Skeletal muscle tissue (tissue), 4 donors: ENCODE results near the gene SMPD2. TPM values are rescaled to one million over a fixed set of nuclear protein-coding genes. Genes with fewer than 3 reads are reported as not detected.

Source experiments
- H3K27ac ChIP-seq: one replicate; pipeline ENCODE4 v1.7.0; 2013; ENCODE audit warnings: mild to moderate bottlenecking, low read depth, low read length, inconsistent platforms
- H3K27me3 ChIP-seq, 3 donors: one replicate each; pipeline ENCODE4 v1.7.0; 2013; ENCODE audit warnings: low read length in 3 of 3; ENCODE audit not compliant: control insufficient read depth in 3 of 3, insufficient read depth in 3 of 3
- H3K36me3 ChIP-seq, 3 donors: one replicate each; pipeline ENCODE4 v1.7.0; 2013; ENCODE audit warnings: low read length in 3 of 3; ENCODE audit not compliant: control insufficient read depth in 3 of 3, insufficient read depth in 3 of 3
- H3K4me1 ChIP-seq, 3 donors: one replicate each; pipeline ENCODE4 v1.7.0; 2013; ENCODE audit warnings: low read length in 3 of 3, mild to moderate bottlenecking in 3 of 3; ENCODE audit not compliant: control insufficient read depth in 3 of 3, insufficient read depth in 3 of 3
- H3K4me3 ChIP-seq, 3 donors: one replicate each; pipeline ENCODE4 v1.7.0; 2013; ENCODE audit warnings: low read length in 3 of 3
- H3K9ac ChIP-seq, 3 donors: one replicate each; pipeline ENCODE4 v1.7.0; 2013; ENCODE audit warnings: low read length in 3 of 3, mild to moderate bottlenecking in 3 of 3, moderate library complexity in 2 of 3, low read depth in 1 of 3
- H3K9me3 ChIP-seq, 3 donors: one replicate each; pipeline ENCODE4 v1.7.0; 2013; ENCODE audit warnings: low read length in 3 of 3; ENCODE audit not compliant: control insufficient read depth in 3 of 3
- total RNA-seq: library from RNA; depleted of rRNA; stranded (reverse); fragments of >200 nt; gene quantifications from one replicate; pipeline ENCODE4 v1.2.3, GENCODE V29; 2014
- donor health status: Osteomylitis.

The SMPD2 gene
- 8.4 TPM for total RNA-seq

- Histone ChIP-seq H3K36me3 (peaks cover 2 to 20% (median 6%) of the 10 kb centered on the region in 3 donors), H3K27me3 (no peaks in the 10 kb centered on the region), H3K9ac (peak within 1 kb of the TSS; percentile 86 to 94 (median 87)), H3K27ac (peak within 1 kb of the TSS; percentile 81), H3K9me3 (no peaks in the 10 kb centered on the region), H3K4me3 (peak within 1 kb of the TSS; percentile 89 to 94 (median 91)), H3K4me1 (peaks cover 7 to 21% (median 17%) of the 10 kb centered on the region in 3 donors)
These were observed at the start of gene SMPD2, which contains the start of gene PPIL6 for GRCh38 chr6:109440331-109441068. Gene SMPD2 (plus strand): TSS chr6:109440724. CDS start chr6:109441122, 398 bp downstream. Gene PPIL6 (minus strand): TSS chr6:109440628. CDS start chr6:109440590, 38 bp downstream.

- Histone ChIP-seq H3K4me1 (peaks cover 0 to 4% (median 0%) of the 10 kb centered on the region in 3 donors), H3K27ac (no peak overlapping the region), H3K4me3 (no peak overlapping the region), H3K36me3 (no peaks in the 10 kb centered on the region), H3K27me3 (no peaks in the 10 kb centered on the region), H3K9ac (no peak overlapping the region), H3K9me3 (no peaks in the 10 kb centered on the region)
These were observed 47.2 kb upstream of the SMPD2 start for GRCh38 chr6:109393157-109393885.

GRCh38 chr6:109393886-109394281, 46.6 kb upstream of the SMPD2 start:
- peaks cover 0 to 4% (median 0%) of the 10 kb centered on the region in 3 donors for H3K4me1 ChIP-seq
- H3K27me3 ChIP-seq = no peaks in the 10 kb centered on the region
- no peak overlapping the region for H3K27ac ChIP-seq
- no peak overlapping the region for H3K4me3 ChIP-seq
- H3K36me3 ChIP-seq = no peaks in the 10 kb centered on the region
- no peaks in the 10 kb centered on the region for H3K9me3 ChIP-seq
- H3K9ac ChIP-seq = no peak overlapping the region

GRCh38 chr6:109396046-109396718, 44.3 kb upstream of the SMPD2 start:
- H3K9me3 ChIP-seq = no peaks in the 10 kb centered on the region

GRCh38 chr6:109397020-109397419, 43.5 kb upstream of the SMPD2 start:
- Histone ChIP-seq H3K9me3 (no peaks in the 10 kb centered on the region), H3K27ac (no peak overlapping the region), H3K36me3 (no peaks in the 10 kb centered on the region), H3K9ac (no peak overlapping the region), H3K4me1 (no peaks in the 10 kb centered on the region), H3K27me3 (no peaks in the 10 kb centered on the region), H3K4me3 (no peak overlapping the region)

More at GRCh38 chr6:109396046-109396718, 44.3 kb upstream of the SMPD2 start:
- Histone ChIP-seq H3K4me1 (no peaks in the 10 kb centered on the region), H3K4me3 (no peak overlapping the region), H3K27ac (no peak overlapping the region), H3K27me3 (no peaks in the 10 kb centered on the region), H3K9ac (no peak overlapping the region), H3K36me3 (no peaks in the 10 kb centered on the region)

GRCh38 chr6:109406196-109406595, 34.3 kb upstream of the SMPD2 start:
- no peaks in the 10 kb centered on the region for H3K4me1 ChIP-seq
- H3K9ac ChIP-seq = no peak overlapping the region
- H3K9me3 ChIP-seq = no peaks in the 10 kb centered on the region
- H3K27ac ChIP-seq = no peak overlapping the region
- H3K4me3 ChIP-seq = no peak overlapping the region
- no peaks in the 10 kb centered on the region for H3K27me3 ChIP-seq
- no peaks in the 10 kb centered on the region for H3K36me3 ChIP-seq

- no peak overlapping the region for H3K27ac ChIP-seq
- no peak overlapping the region for H3K4me3 ChIP-seq
- no peaks in the 10 kb centered on the region for H3K36me3 ChIP-seq
- H3K4me1 ChIP-seq = no peaks in the 10 kb centered on the region
- no peaks in the 10 kb centered on the region for H3K9me3 ChIP-seq
- no peaks in the 10 kb centered on the region for H3K27me3 ChIP-seq
- H3K9ac ChIP-seq = no peak overlapping the region
These were observed 29.5 kb upstream of the SMPD2 start for GRCh38 chr6:109411034-109411433.

- Histone ChIP-seq H3K9me3 (no peaks in the 10 kb centered on the region), H3K4me1 (no peaks in the 10 kb centered on the region), H3K4me3 (no peak overlapping the region), H3K27ac (no peak overlapping the region), H3K27me3 (no peaks in the 10 kb centered on the region), H3K36me3 (no peaks in the 10 kb centered on the region), H3K9ac (no peak overlapping the region)
These were observed 22.9 kb upstream of the SMPD2 start for GRCh38 chr6:109417646-109418045.

- no peaks in the 10 kb centered on the region for H3K9me3 ChIP-seq
These were observed 19.8 kb upstream of the SMPD2 start for GRCh38 chr6:109420751-109421150.

GRCh38 chr6:109421184-109421583, 19.3 kb upstream of the SMPD2 start:
- Histone ChIP-seq H3K27ac (no peak overlapping the region), H3K36me3 (no peaks in the 10 kb centered on the region), H3K4me1 (no peaks in the 10 kb centered on the region), H3K9me3 (no peaks in the 10 kb centered on the region), H3K9ac (no peak overlapping the region), H3K27me3 (no peaks in the 10 kb centered on the region), H3K4me3 (no peak overlapping the region)

More at GRCh38 chr6:109420751-109421150, 19.8 kb upstream of the SMPD2 start:
- Histone ChIP-seq H3K4me1 (no peaks in the 10 kb centered on the region), H3K9ac (no peak overlapping the region), H3K4me3 (no peak overlapping the region), H3K36me3 (no peaks in the 10 kb centered on the region), H3K27ac (no peak overlapping the region), H3K27me3 (no peaks in the 10 kb centered on the region)
